ENCODE data around the gene PAX7.

- no peak for TF ChIP-seq CTCF (IDR thresholded peaks at IDR 0.05)
- TF ChIP-seq POLR2A (IDR thresholded peaks at IDR 0.05) = no peak
- TF ChIP-seq EP300 (IDR thresholded peaks at IDR 0.05) = no peak
These were observed 99.7 kb downstream of the PAX7 start for GRCh38 chr1:18730321-18730720.
